SW480 (cell line): Measurements from ENCODE around the gene PLBD1.

ENCODE experiments used
- DNase-seq: peaks from one replicate; pipeline ENCODE4 v3.0.0-alpha.2; 2016; ENCODE audit warnings: low spot score

The PLBD1 gene

GRCh38 chr12:14564336-14564959 lies 3.2 kb downstream of the PLBD1 start:
- DNase-seq: no peak

DNA sequence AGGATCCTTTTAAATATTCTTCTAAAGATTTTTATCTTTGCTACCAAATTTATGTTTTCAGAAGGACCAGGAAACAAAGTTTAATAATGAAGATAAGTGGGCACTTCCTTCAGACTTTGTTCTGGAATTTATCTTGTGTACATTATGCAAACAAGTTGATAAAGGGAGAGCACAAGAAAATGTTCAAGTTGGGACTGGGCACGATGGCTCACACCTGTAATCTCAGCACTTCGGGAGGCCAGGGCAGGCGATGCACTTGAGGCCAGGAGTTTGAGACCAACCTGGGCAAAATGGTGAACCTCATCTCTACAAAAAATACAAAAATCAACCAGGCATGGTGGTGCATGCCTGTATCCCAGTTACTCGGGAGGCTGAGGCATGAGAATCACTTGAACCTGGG lies 4.6 kb downstream of the PLBD1 start:
- no peak for DNase-seq

DNA sequence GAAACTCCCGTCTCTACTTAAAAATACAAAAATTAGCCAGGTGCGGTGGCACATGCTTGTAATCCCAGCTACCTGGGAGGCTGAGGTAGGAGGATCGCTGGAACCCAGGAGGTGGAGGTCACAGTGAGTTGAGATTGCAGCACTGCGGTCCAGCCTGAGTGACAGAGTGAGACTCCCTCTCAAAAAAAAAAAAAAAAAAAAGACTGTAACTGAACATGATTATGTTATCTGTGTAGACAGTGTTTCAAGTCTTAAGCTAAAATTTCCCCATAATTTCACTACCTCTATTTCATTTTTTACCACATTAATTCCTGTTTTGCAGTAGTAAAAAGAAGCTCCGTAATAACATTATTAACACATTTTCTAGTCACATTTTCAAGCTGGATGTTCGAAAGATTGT lies 5.4 kb downstream of the PLBD1 start:
- no peak for DNase-seq

- no peak for DNase-seq
These were observed 5.9 kb downstream of the PLBD1 start for GRCh38 chr12:14561677-14562238.

- DNase-seq: no peak
These were observed 6.6 kb downstream of the PLBD1 start for GRCh38 chr12:14560904-14561574.

- no peak for DNase-seq
These were observed 9.2 kb downstream of the PLBD1 start for GRCh38 chr12:14558473-14558959.

GRCh38 chr12:14557966-14558365 lies 9.7 kb downstream of the PLBD1 start:
- DNase-seq: no peak

GRCh38 chr12:14554281-14555007 lies 13.2 kb downstream of the PLBD1 start:
- DNase-seq: peak; percentile 60

GRCh38 chr12:14548609-14549008 lies 19.1 kb downstream of the PLBD1 start:
- no peak for DNase-seq

GRCh38 chr12:14547571-14547970 lies 20.1 kb downstream of the PLBD1 start:
- no peak for DNase-seq

- no peak for DNase-seq
These were observed 22.2 kb downstream of the PLBD1 start for GRCh38 chr12:14545144-14546124.

GRCh38 chr12:14540801-14541462 lies 26.8 kb downstream of the PLBD1 start:
- DNase-seq: no peak

- DNase-seq: no peak
These were observed 30.6 kb downstream of the PLBD1 start for GRCh38 chr12:14537088-14537487.

DNA sequence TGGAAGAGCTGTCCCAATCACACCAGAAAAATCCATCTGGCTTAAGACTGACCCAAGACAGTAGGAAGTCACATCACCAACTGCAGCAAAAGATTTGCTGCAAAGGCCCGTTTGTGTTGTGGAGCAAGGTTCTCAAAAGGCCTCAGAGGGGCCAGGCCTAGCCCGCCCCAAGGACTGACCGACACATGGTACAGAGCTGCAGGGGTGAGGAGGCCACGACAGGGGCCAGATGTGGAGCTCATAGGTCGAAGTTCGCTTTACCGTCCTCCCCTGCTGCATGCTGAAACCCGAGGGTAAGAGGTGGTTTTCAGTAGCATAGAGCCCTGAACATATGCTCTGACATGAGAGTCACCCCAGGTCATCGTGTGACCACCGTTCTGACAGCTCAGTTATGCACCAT lies 35.5 kb downstream of the PLBD1 start:
- DNase-seq: no peak

DNA sequence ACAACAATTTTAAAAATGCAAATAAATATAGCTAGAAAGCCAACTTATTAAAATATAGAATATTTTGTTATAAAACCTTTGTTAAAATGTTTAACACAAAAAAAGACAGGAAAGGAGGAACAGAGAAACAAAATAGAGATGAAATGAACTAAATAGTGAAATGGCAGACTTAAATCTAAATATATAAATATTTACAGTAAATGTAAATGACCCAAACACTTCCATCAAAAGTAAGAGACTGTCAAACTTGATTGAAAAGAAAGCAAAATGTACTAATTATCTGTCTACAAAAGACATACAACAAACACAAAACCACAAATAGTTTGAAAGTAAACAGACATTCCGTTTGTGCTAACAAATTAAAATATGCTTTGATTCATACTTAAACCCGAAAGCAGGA lies 41.7 kb downstream of the PLBD1 start:
- no peak for DNase-seq

DNA sequence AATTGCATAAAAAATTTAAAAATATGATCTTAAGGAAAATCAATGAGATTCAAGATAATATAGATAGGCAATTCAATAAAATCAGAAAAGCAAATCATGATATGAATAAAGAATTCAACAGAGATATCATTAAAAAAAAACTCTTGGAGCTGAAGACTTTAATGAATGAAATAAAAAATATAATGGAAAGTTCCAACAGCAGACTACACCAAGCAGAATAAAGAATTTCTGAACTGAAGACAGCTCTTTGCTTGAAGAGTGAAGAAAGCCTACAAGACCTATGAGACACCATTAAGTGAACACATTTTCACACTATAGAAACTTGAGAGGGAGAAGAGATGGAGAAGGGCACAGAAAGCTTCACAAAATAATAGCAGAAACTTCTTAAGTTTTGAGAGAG lies 45.9 kb downstream of the PLBD1 start:
- no peak for DNase-seq

- no peak for DNase-seq
These were observed 52.7 kb downstream of the PLBD1 start for GRCh38 chr12:14514946-14515345.

GRCh38 chr12:14514154-14514842 lies 53.4 kb downstream of the PLBD1 start:
- peak; percentile 45 for DNase-seq

- no peak for DNase-seq
These were observed 57.1 kb downstream of the PLBD1 start for GRCh38 chr12:14510574-14510973.
